DOHH2 (cell line): ENCODE data around the gene MAP6.

Source experiments
- H3F3A ChIP-seq: fragments of 200-600 bp; sonication (generic), shearing (Covaris generic); 2 replicates; pipeline ENCODE4 v1.6.0; 2016; ENCODE audit warnings: antibody characterized with exemption, mild to moderate bottlenecking; ENCODE audit not compliant: control insufficient read depth, insufficient read depth
- H3K27ac ChIP-seq: fragments of 200-600 bp; sonication (generic); 2 replicates; pipeline ENCODE4 v1.5.1; 2014; ENCODE audit warnings: low read depth, mild to moderate bottlenecking, low read length, moderate library complexity
- H3K27me3 ChIP-seq: fragments of 200-600 bp; sonication (generic); 2 replicates; pipeline ENCODE4 v1.6.1; 2014; ENCODE audit warnings: mild to moderate bottlenecking, low read length, mixed read lengths; ENCODE audit not compliant: control insufficient read depth
- H3K36me3 ChIP-seq: fragments of 200-600 bp; sonication (generic); 2 replicates; pipeline ENCODE4 v1.6.1; 2014; ENCODE audit warnings: mild to moderate bottlenecking, low read length, moderate library complexity, mixed read lengths; ENCODE audit not compliant: control insufficient read depth
- H3K4me1 ChIP-seq: fragments of 200-600 bp; sonication (generic); 2 replicates; pipeline ENCODE4 v1.6.1; 2014; ENCODE audit warnings: mild to moderate bottlenecking, low read length, mixed read lengths; ENCODE audit not compliant: control insufficient read depth
- H3K4me2 ChIP-seq: fragments of 200-600 bp; sonication (generic); 2 replicates; pipeline ENCODE4 v1.6.0; 2014; ENCODE audit warnings: mild to moderate bottlenecking, low read length, moderate library complexity
- H3K4me3 ChIP-seq: fragments of 200-600 bp; sonication (generic); 2 replicates; pipeline ENCODE4 v1.5.1; 2014; ENCODE audit warnings: mild to moderate bottlenecking, low read length, mixed read lengths
- H3K79me2 ChIP-seq: fragments of 200-600 bp; sonication (generic); 2 replicates; pipeline ENCODE4 v1.6.1; 2014; ENCODE audit warnings: mild to moderate bottlenecking, low read length, mixed read lengths; ENCODE audit not compliant: control insufficient read depth
- H3K9me2 ChIP-seq: fragments of 200-600 bp; sonication (generic); replicated peaks from 2 replicates; pipeline ENCODE4 v1.6.1; 2014; ENCODE audit warnings: mild to moderate bottlenecking, low read length, mixed read lengths; ENCODE audit not compliant: control insufficient read depth
- H3K9me3 ChIP-seq: fragments of 200-600 bp; sonication (generic); 2 replicates; pipeline ENCODE4 v1.6.1; 2014; ENCODE audit warnings: antibody characterized with exemption, low read length, mixed read lengths; ENCODE audit not compliant: control insufficient read depth, insufficient read depth
- H4K20me1 ChIP-seq: fragments of 200-600 bp; sonication (generic); 2 replicates; pipeline ENCODE4 v1.6.0; 2014; ENCODE audit warnings: low read depth, mild to moderate bottlenecking, antibody characterized with exemption, low read length, moderate library complexity; ENCODE audit not compliant: control insufficient read depth, insufficient read depth
- EZH2phosphoT487 ChIP-seq: fragments of 200-600 bp; sonication (generic); IDR thresholded peaks from 2 replicates; pipeline ENCODE4 v1.6.1; 2017; ENCODE audit warnings: borderline replicate concordance, mild to moderate bottlenecking, antibody characterized with exemption, low read length, moderate library complexity, mixed read lengths
- TF ChIP-seq, protein P1 (sequence below): fragments of 200-600 bp; sonication (generic); IDR thresholded peaks from one replicate; pipeline ENCODE4 v1.5.1; 2014; ENCODE audit warnings: antibody characterized with exemption, mild to moderate bottlenecking, low read depth, low read length; ENCODE audit not compliant: poor library complexity, severe bottlenecking

The MAP6 gene

GRCh38 chr11:75703695-75704237, 34.9 kb upstream of the MAP6 start:
- H3K9me2 ChIP-seq, result no peaks in the 10 kb centered on the region
- H3K4me2 ChIP-seq, result no peak overlapping the region
- no peaks in the 10 kb centered on the region for H3K4me1 ChIP-seq
- no peaks in the 10 kb centered on the region for H3F3A ChIP-seq
- no peaks in the 10 kb centered on the region for H3K9me3 ChIP-seq
- H3K4me3 ChIP-seq, result no peak overlapping the region
- H3K27ac ChIP-seq, result no peak overlapping the region
- no peaks in the 10 kb centered on the region for H3K79me2 ChIP-seq
- H3K27me3 ChIP-seq, result peaks cover 3% of the 10 kb centered on the region; the same call in 1 of the 2 replicates
- no peaks in the 10 kb centered on the region for H3K36me3 ChIP-seq
- H4K20me1 ChIP-seq, result no peaks in the 10 kb centered on the region
- TF ChIP-seq, protein P1, sequence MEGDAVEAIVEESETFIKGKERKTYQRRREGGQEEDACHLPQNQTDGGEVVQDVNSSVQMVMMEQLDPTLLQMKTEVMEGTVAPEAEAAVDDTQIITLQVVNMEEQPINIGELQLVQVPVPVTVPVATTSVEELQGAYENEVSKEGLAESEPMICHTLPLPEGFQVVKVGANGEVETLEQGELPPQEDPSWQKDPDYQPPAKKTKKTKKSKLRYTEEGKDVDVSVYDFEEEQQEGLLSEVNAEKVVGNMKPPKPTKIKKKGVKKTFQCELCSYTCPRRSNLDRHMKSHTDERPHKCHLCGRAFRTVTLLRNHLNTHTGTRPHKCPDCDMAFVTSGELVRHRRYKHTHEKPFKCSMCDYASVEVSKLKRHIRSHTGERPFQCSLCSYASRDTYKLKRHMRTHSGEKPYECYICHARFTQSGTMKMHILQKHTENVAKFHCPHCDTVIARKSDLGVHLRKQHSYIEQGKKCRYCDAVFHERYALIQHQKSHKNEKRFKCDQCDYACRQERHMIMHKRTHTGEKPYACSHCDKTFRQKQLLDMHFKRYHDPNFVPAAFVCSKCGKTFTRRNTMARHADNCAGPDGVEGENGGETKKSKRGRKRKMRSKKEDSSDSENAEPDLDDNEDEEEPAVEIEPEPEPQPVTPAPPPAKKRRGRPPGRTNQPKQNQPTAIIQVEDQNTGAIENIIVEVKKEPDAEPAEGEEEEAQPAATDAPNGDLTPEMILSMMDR, result no peak
- TF ChIP-seq EZH2phosphoT487, result no peak

- H3K27ac ChIP-seq, result no peak overlapping the region
- no peaks in the 10 kb centered on the region for H3K9me3 ChIP-seq
- peaks cover 15% of the 10 kb centered on the region for H3K27me3 ChIP-seq
- no peaks in the 10 kb centered on the region for H3K79me2 ChIP-seq
- no peaks in the 10 kb centered on the region for H3F3A ChIP-seq
- H3K4me1 ChIP-seq, result no peaks in the 10 kb centered on the region
- no peak overlapping the region for H3K4me3 ChIP-seq
- TF ChIP-seq EZH2phosphoT487, result no peak
- TF ChIP-seq, protein P1, result no peak
- no peak overlapping the region for H3K4me2 ChIP-seq
- H3K36me3 ChIP-seq, result no peaks in the 10 kb centered on the region
- H4K20me1 ChIP-seq, result no peaks in the 10 kb centered on the region
- no peaks in the 10 kb centered on the region for H3K9me2 ChIP-seq
Measured at GRCh38 chr11:75700940-75701339, 32.1 kb upstream of the MAP6 start.

GRCh38 chr11:75697906-75698581, 29.2 kb upstream of the MAP6 start:
- peaks cover 21% of the 10 kb centered on the region for H3K27me3 ChIP-seq

More at GRCh38 chr11:75697906-75698581, 29.2 kb upstream of the MAP6 start:
- H3K9me2 ChIP-seq, result no peaks in the 10 kb centered on the region
- H3K9me3 ChIP-seq, result no peaks in the 10 kb centered on the region
- no peak overlapping the region for H3K4me2 ChIP-seq
- H4K20me1 ChIP-seq, result no peaks in the 10 kb centered on the region
- H3K4me1 ChIP-seq, result no peaks in the 10 kb centered on the region
- no peak overlapping the region for H3K4me3 ChIP-seq
- no peaks in the 10 kb centered on the region for H3K36me3 ChIP-seq
- H3K27ac ChIP-seq, result no peak overlapping the region
- TF ChIP-seq, protein P1, result no peak
- no peak for TF ChIP-seq EZH2phosphoT487
- H3K79me2 ChIP-seq, result no peaks in the 10 kb centered on the region
- H3F3A ChIP-seq, result no peaks in the 10 kb centered on the region
